Measurements from ENCODE around the gene RSL1D1.

The RSL1D1 gene

DNA sequence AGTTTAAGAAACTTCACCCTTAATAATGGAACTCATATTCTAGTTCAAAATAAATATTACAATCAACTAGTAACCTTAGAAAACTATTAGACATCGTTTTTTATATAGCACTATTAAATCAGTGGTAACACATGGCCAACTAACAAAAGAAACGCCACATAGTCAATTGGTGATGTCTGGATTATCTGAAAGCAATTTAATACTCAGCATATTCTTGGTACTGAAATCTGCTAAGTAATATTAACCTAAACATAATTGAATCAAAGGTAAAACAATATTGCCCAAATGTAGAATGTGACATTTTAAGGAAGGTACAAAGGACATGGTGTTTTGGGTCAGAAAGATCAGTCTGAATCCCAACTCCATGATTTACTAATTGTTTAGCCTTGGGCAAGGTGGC lies 11.1 kb upstream of the RSL1D1 start:
- no peak for DNase-seq
- no peak for TF ChIP-seq CTCF (IDR thresholded peaks at IDR 0.05; ENCODE audit: low read depth, low read length, missing control alignments)
- H3K4me3 ChIP-seq (ENCODE audit: low read depth, low read length), result no peak overlapping the region
- H3K27ac ChIP-seq, result no peak overlapping the region
- no peaks in the 10 kb centered on the region for H3K27me3 ChIP-seq (replicated peaks)
- H3K36me3 ChIP-seq (replicated peaks), result no peaks in the 10 kb centered on the region
- in situ Hi-C loops (cut with HindIII; ENCODE audit: low pct_ligation_motif_present, low sequenced_read_pairs), result no loop called here

GRCh38 chr16:11857161-11857560 lies 5.8 kb upstream of the RSL1D1 start:
- no peak overlapping the region for H3K27ac ChIP-seq
- in situ Hi-C loops (cut with HindIII; ENCODE audit: low pct_ligation_motif_present, low sequenced_read_pairs), result no loop called here
- no peaks in the 10 kb centered on the region for H3K36me3 ChIP-seq (replicated peaks)
- H3K4me3 ChIP-seq (ENCODE audit: low read depth, low read length), result no peak overlapping the region
- no peaks in the 10 kb centered on the region for H3K27me3 ChIP-seq (replicated peaks)
- TF ChIP-seq CTCF (IDR thresholded peaks at IDR 0.05; ENCODE audit: low read depth, low read length, missing control alignments), result no peak
- DNase-seq, result peak; percentile 22

DNA sequence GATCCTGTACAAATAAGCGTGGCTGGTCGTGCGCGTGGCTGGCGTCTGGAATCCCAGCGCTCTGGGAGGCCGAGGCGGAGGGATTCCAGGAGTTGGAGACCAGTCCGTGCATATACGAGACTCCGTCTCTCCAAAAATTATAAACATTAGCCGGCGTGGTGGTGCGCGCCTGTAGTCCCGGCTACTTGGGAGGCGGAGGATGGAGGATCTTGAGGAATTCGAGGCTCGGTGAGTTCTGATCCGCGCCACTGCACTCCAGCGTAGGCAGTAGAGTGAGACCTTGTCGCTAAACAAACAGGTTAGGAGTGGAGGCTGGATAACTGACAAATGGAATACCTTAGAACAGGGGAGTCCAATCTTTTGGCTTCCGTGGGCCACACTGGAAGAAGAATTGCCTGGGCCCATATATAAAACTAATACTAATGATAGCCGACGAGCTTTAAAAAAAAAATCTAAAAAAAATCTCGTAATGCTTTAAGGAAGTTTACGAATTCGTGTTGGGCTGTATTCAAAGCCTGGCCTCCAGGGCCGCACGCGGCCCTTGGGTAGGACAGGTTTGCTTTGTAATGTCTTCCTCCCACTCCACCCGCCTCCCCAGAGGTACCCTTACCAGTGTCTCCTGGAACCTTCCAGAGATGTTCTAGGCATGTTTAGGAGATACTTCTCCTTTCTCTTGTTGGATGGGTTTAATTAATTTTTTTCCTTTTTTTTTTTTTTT lies 909 bp upstream of the RSL1D1 start:
- peaks cover 19% of the 10 kb centered on the region for H3K36me3 ChIP-seq (replicated peaks)
- no peak overlapping the region for H3K27ac ChIP-seq
- DNase-seq, result no peak
- peak overlapping the region; percentile 98 for H3K4me3 ChIP-seq (ENCODE audit: low read depth, low read length)
- TF ChIP-seq CTCF (IDR thresholded peaks at IDR 0.05; ENCODE audit: low read depth, low read length, missing control alignments), result no peak
- H3K27me3 ChIP-seq (replicated peaks), result no peaks in the 10 kb centered on the region
- in situ Hi-C loops (cut with HindIII; ENCODE audit: low pct_ligation_motif_present, low sequenced_read_pairs), result no loop called here

DNA sequence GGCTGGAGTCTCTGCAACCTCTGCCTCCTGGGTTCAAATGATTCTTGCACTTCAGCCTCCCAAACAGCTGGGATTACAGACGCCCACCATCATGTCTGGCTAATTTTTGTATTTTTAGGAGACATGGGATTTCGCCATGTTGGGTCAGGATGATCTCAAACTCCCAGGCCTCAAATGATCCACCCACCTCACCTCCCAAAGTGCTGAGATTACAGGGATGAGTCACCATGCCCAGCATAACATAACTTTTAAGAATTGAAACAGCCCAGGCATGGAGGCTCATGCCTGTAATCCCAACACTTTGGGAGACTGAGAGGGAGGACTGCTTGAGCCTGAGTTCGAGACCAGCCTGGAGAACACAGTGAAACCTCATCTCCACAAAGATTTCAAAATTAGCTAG lies 2.5 kb downstream of the RSL1D1 start:
- H3K36me3 ChIP-seq (replicated peaks), result peaks cover 53% of the 10 kb centered on the region
- H3K27ac ChIP-seq, result no peak overlapping the region
- H3K4me3 ChIP-seq (ENCODE audit: low read depth, low read length), result no peak overlapping the region
- in situ Hi-C loops (cut with HindIII; ENCODE audit: low pct_ligation_motif_present, low sequenced_read_pairs), result no loop called here
- no peak for TF ChIP-seq CTCF (IDR thresholded peaks at IDR 0.05; ENCODE audit: low read depth, low read length, missing control alignments)
- H3K27me3 ChIP-seq (replicated peaks), result no peaks in the 10 kb centered on the region
- peak; percentile 53 for DNase-seq

DNA sequence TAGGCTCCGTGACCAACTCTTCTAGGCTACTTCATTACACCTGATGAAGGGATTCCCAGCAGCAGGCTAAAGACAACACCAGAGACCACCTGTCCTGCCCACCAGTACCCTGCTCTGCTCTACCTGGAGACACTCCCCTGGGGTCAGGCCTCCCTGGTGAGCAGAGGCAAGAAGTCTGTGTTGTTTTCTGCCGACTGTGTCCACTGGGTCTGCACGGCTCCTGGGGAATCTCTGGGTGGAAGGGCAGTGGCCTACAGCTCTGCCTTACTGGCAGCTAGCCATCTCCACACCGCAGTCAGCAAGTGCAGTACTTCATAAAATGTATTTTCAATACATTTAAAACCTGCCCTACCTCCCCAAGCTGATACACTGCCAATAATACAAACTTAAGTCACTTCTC lies 6.8 kb downstream of the RSL1D1 start:
- Histone ChIP-seq H3K27me3 (replicated peaks) (no peaks in the 10 kb centered on the region), H3K36me3 (replicated peaks) (peaks cover 86% of the 10 kb centered on the region), H3K4me3 (ENCODE audit: low read depth, low read length) (no peak overlapping the region), H3K27ac (no peak overlapping the region)
- no peak for TF ChIP-seq CTCF (IDR thresholded peaks at IDR 0.05; ENCODE audit: low read depth, low read length, missing control alignments)
- DNase-seq, result no peak
- in situ Hi-C loops (cut with HindIII; ENCODE audit: low pct_ligation_motif_present, low sequenced_read_pairs), result no loop called here

- H3K4me3 ChIP-seq (ENCODE audit: low read depth, low read length), result no peak overlapping the region
- in situ Hi-C loops (cut with HindIII; ENCODE audit: low pct_ligation_motif_present, low sequenced_read_pairs), result no loop called here
- TF ChIP-seq CTCF (IDR thresholded peaks at IDR 0.05; ENCODE audit: low read depth, low read length, missing control alignments), result no peak
- H3K36me3 ChIP-seq (replicated peaks), result peaks cover 88% of the 10 kb centered on the region
- H3K27ac ChIP-seq, result no peak overlapping the region
- no peaks in the 10 kb centered on the region for H3K27me3 ChIP-seq (replicated peaks)
- no peak for DNase-seq
Measured at GRCh38 chr16:11843861-11844260, 7.5 kb downstream of the RSL1D1 start.
